HepG2 (cell line): ENCODE data around the gene ANKFY1. TPM values are rescaled to one million over a fixed set of nuclear protein-coding genes. Genes with fewer than 3 reads are reported as not detected.

ENCODE experiments used
- ATAC-seq: fragments of 200-7000 bp; cut with Tn5 transposase; 3 replicates; pipeline ENCODE4 v1.9.1; 2020; ENCODE audit warnings: mild to moderate bottlenecking, moderate library complexity
- BruUV-seq: library from RNA; stranded (reverse); fragments of 400-500 nt; replicated peaks from 2 replicates; lab custom pipeline; 2021; lab: Mats Ljungman, UMichigan
- CTCF ChIA-PET: fragments of 300-600 bp; formaldehyde crosslinking; extraction: SDS; loops from one replicate; lab custom pipeline; 2021; ENCODE audit warnings: low total read pairs, inconsistent platforms, low intra/inter-chr PET ratio; lab: Yijun Ruan, JAX
- POLR2A ChIA-PET: fragments of 350-600 bp; sonication (Branson Sonifier 250); formaldehyde crosslinking; loops from one replicate; lab custom pipeline; 2020; ENCODE audit warnings: antibody characterized with exemption, inconsistent platforms; lab: Yijun Ruan, JAX
- DNase-seq: peaks from one replicate; pipeline ENCODE4 v3.0.0-alpha.2; 2015; ENCODE audit warnings: low spot score
- FAIRE-seq: peaks from 3 replicates; lab custom pipeline; 2011; peaks lifted over from hg19 to GRCh38; lab: Jason Lieb, UNC
- H2AFZ ChIP-seq: one replicate; pipeline ENCODE4 v1.6.1; 2011; ENCODE audit warnings: low read length, inconsistent platforms
- H3K27ac ChIP-seq: fragments of 300-600 bp; 3 replicates; pipeline ENCODE4 v1.8.0; 2011; ENCODE audit warnings: mixed run types, mild to moderate bottlenecking, mixed read lengths, low read length, inconsistent platforms; ENCODE audit not compliant: insufficient read depth; ENCODE audit errors: extremely low read length
- H3K27me3 ChIP-seq, 2 experiments: fragments of 200-600 bp in 1 of 2; 2 replicates in 1 of 2; 3 replicates in 1 of 2; pipeline versions ENCODE4 v1.6.0 to v1.8.0; 2011; ENCODE audit warnings: low read length in 2 of 2, mild to moderate bottlenecking in 2 of 2, moderate library complexity in 2 of 2, inconsistent platforms in 1 of 2; ENCODE audit not compliant: insufficient read depth in 2 of 2, control insufficient read depth in 1 of 2
- H3K36me3 ChIP-seq, 2 experiments: fragments of 200-600 bp in 1 of 2; replicated peaks in 1 of 2; 2 replicates in 1 of 2; 3 replicates in 1 of 2; pipeline versions ENCODE4 v1.5.1 to v1.8.0; 2011; ENCODE audit warnings: low read length in 2 of 2, inconsistent platforms in 1 of 2; ENCODE audit not compliant: insufficient read depth in 2 of 2, control insufficient read depth in 1 of 2
- H3K4me1 ChIP-seq: 2 replicates; pipeline ENCODE4 v1.5.1; 2012; ENCODE audit warnings: low read length, inconsistent platforms; ENCODE audit not compliant: insufficient read depth
- H3K4me2 ChIP-seq: 2 replicates; pipeline ENCODE4 v1.6.0; 2011; ENCODE audit warnings: low read depth, low read length, inconsistent platforms
- H3K4me3 ChIP-seq, 3 experiments: fragments of 200-600 bp in 1 of 3; sonication (generic), shearing (Covaris generic) in 1 of 3; replicated peaks in 1 of 3; 2 replicates each; pipeline ENCODE4 v1.5.1; 2011 to 2016; ENCODE audit warnings: low read length in 3 of 3, inconsistent platforms in 2 of 3, low read depth in 2 of 3, mild to moderate bottlenecking in 2 of 3, control low read depth in 1 of 3, mixed read lengths in 1 of 3; ENCODE audit not compliant: insufficient read depth in 1 of 3
- H3K79me2 ChIP-seq: one replicate; pipeline ENCODE4 v1.6.1; 2011; ENCODE audit warnings: low read length, inconsistent platforms; ENCODE audit not compliant: insufficient read depth
- H3K9ac ChIP-seq: 2 replicates; pipeline ENCODE4 v1.6.0; 2011; ENCODE audit warnings: mild to moderate bottlenecking, low read depth, low read length, inconsistent platforms; ENCODE audit not compliant: insufficient read depth
- H3K9me3 ChIP-seq: 2 replicates; pipeline ENCODE4 v1.5.1; 2012; ENCODE audit warnings: mild to moderate bottlenecking, low read length
- H4K20me1 ChIP-seq: 2 replicates; pipeline ENCODE4 v1.6.0; 2011; ENCODE audit warnings: inconsistent platforms, mild to moderate bottlenecking, low read length, moderate library complexity; ENCODE audit not compliant: insufficient read depth
- ELF1 ChIP-seq: sonication (generic); formaldehyde crosslinking; IDR thresholded peaks from 2 replicates; pipeline ENCODE4 v1.4.0; 2020; ENCODE audit warnings: missing genetic modification reagents
- FLYWCH1 ChIP-seq: sonication (generic); formaldehyde crosslinking; IDR thresholded peaks from 2 replicates; pipeline ENCODE4 v1.8.1; 2023; ENCODE audit warnings: mild to moderate bottlenecking, missing genetic modification reagents
- HOXA5 ChIP-seq: sonication (generic); formaldehyde crosslinking; IDR thresholded peaks from 2 replicates; pipeline ENCODE4 v1.4.0; 2020; ENCODE audit warnings: missing genetic modification reagents
- MATR3 ChIP-seq: sonication (generic); formaldehyde crosslinking; IDR thresholded peaks from 2 replicates; pipeline ENCODE4 v1.4.0; 2020; ENCODE audit warnings: missing genetic modification reagents
- MTF1 ChIP-seq: sonication (generic); formaldehyde crosslinking; IDR thresholded peaks from 2 replicates; pipeline ENCODE4 v1.5.0; 2020; ENCODE audit warnings: missing genetic modification reagents
- POLR2A ChIP-seq, 2 experiments: IDR thresholded peaks; 2 replicates each; pipeline ENCODE4 v1.6.1; 2011; ENCODE audit warnings: low read depth in 2 of 2, low read length in 2 of 2, mild to moderate bottlenecking in 1 of 2, moderate library complexity in 1 of 2; ENCODE audit not compliant: insufficient read depth in 1 of 2
- ZMYM3 ChIP-seq: sonication (generic); formaldehyde crosslinking; IDR thresholded peaks from 2 replicates; pipeline ENCODE4 v1.5.1; 2020; ENCODE audit warnings: mild to moderate bottlenecking, missing genetic modification reagents
- ZNF230 ChIP-seq: sonication (generic); formaldehyde crosslinking; IDR thresholded peaks from 2 replicates; pipeline ENCODE4 v1.4.0; 2020; ENCODE audit warnings: mild to moderate bottlenecking, missing genetic modification reagents
- ZNF614 ChIP-seq: IDR thresholded peaks from 2 replicates; pipeline ENCODE4 v1.6.1; 2018; ENCODE audit warnings: missing biosample characterization, missing genetic modification reagents, inconsistent platforms, borderline replicate concordance
- WGBS: methylation state at CpG from one replicate; pipeline ENCODE4 v1.1.6; 2017; ENCODE audit warnings: low lambda C conversion rate; 5-methylcytosine and 5-hydroxymethylcytosine counted together
- in situ Hi-C: cut with HindIII; loops from 2 replicates; pipeline ENCODE4 v1.10.0; 2017; ENCODE audit warnings: low pct_unique_long_range_greater_than_20kb; ENCODE audit not compliant: extremely low pct_ligation_motif_present
- intact Hi-C: fragments of 100-400 bp; cut with micrococcal nuclease; formaldehyde crosslinking; loops from one replicate; pipeline ENCODE4 v1.10.0; 2022; ENCODE audit not compliant: unreplicated experiment
- polyA plus RNA-seq, 8 experiments: library from polyadenylated mRNA; depleted of rRNA in 3 of 8; stranded (reverse) in 7 of 8; unstranded in 1 of 8; fragments of >200 nt; fragmentation: Illumina TruSeq in 4 of 8; extraction: Trizol in 4 of 8; gene quantifications; 2 replicates each; pipeline versions ENCODE4 v1.2.1 to v1.2.3, GENCODE V29; 2011 to 2016; ENCODE audit warnings: low read depth in 4 of 8, missing spikeins in 1 of 8, mixed read lengths in 1 of 8; ENCODE audit not compliant: insufficient read depth in 1 of 8
- total RNA-seq, 5 experiments: library from RNA; depleted of rRNA; stranded (reverse); fragments of >200 nt; fragmentation: Illumina TruSeq; extraction: Trizol; gene quantifications; 2 replicates each; pipeline ENCODE4 v1.2.3, GENCODE V29; 2016; ENCODE audit warnings: low read depth in 1 of 5
- TF ChIP-seq, protein P1 (sequence below): sonication (generic); formaldehyde crosslinking; IDR thresholded peaks from 2 replicates; pipeline ENCODE4 v1.5.0; 2020; ENCODE audit warnings: mild to moderate bottlenecking, missing genetic modification reagents
- TF ChIP-seq, protein P2 (sequence below): sonication (generic); formaldehyde crosslinking; IDR thresholded peaks from 2 replicates; pipeline ENCODE4 v1.4.0; 2020; ENCODE audit warnings: missing genetic modification reagents
- TF ChIP-seq, protein P3 (sequence below): sonication (generic); formaldehyde crosslinking; IDR thresholded peaks from 2 replicates; pipeline ENCODE4 v1.4.0; 2020; ENCODE audit warnings: missing genetic modification reagents

Gene ANKFY1
- total and polyA plus RNA-seq, 2 of the 13 experiments (the other 11 are each of a cell fraction or from before 2014, with no cell fraction given), result 11.9 to 16.8 TPM

DNA sequence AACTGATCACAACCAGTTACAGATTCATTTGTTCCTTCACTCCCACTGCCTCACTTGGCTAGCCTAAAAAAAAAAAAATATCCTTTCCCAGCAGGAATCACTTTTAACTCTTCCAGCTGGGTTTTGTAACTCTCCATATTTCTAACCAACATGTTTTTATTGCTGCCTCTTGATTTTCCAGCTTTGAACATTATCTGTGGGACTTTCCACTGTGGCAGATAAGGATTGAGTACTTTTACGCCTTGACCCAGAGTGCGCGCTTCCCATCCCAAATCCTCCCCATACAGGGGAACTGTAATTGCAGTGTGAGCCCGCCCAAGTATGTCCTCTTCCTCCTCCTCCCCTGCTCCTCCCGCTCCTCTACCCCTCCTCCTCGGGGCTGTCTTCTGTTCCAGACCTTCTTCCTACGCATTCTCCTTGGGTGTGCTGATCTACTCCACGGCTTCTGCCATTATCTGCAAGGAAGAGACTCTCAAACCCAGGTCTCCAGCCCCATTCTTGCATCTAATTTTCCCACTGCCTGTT lies 77.4 kb downstream of the ANKFY1 start:
- no peak for FAIRE-seq
- H3K4me2 ChIP-seq, result no peak overlapping the region
- intact Hi-C loops (no loop called here), in situ Hi-C loops (no loop called here)
- no peaks in the 10 kb centered on the region for H4K20me1 ChIP-seq
- TF ChIP-seq ZNF614 (CRISPR knock-in tag), result no peak
- TF ChIP-seq, protein P1, sequence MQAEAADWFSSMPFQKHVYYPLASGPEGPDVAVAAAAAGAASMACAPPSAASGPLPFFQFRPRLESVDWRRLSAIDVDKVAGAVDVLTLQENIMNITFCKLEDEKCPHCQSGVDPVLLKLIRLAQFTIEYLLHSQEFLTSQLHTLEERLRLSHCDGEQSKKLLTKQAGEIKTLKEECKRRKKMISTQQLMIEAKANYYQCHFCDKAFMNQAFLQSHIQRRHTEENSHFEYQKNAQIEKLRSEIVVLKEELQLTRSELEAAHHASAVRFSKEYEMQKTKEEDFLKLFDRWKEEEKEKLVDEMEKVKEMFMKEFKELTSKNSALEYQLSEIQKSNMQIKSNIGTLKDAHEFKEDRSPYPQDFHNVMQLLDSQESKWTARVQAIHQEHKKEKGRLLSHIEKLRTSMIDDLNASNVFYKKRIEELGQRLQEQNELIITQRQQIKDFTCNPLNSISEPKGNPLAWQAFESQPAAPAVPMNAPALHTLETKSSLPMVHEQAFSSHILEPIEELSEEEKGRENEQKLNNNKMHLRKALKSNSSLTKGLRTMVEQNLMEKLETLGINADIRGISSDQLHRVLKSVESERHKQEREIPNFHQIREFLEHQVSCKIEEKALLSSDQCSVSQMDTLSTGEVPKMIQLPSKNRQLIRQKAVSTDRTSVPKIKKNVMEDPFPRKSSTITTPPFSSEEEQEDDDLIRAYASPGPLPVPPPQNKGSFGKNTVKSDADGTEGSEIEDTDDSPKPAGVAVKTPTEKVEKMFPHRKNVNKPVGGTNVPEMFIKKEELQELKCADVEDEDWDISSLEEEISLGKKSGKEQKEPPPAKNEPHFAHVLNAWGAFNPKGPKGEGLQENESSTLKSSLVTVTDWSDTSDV, result no peak
- DNase-seq, result no peak
- H3K9me3 ChIP-seq, result no peaks in the 10 kb centered on the region
- H3K4me3 ChIP-seq, result no peak overlapping the region
- 90% methylated on average over 8 of the region's 8 CpGs for WGBS
- ATAC-seq, result no peak
- H3K79me2 ChIP-seq, result no peaks in the 10 kb centered on the region
- ChIA-PET POLR2A (no interaction called here), CTCF (no interaction called here)
- BruUV-seq, result no TSS peak
- H2AFZ ChIP-seq, result no peak overlapping the region
- H3K9ac ChIP-seq, result no peak overlapping the region
- no peaks in the 10 kb centered on the region for H3K4me1 ChIP-seq
- no peaks in the 10 kb centered on the region for H3K27me3 ChIP-seq
- H3K27ac ChIP-seq, result no peak overlapping the region
- H3K36me3 ChIP-seq, result peaks cover 22 to 76% of the 10 kb centered on the region in 2 experiments

DNA sequence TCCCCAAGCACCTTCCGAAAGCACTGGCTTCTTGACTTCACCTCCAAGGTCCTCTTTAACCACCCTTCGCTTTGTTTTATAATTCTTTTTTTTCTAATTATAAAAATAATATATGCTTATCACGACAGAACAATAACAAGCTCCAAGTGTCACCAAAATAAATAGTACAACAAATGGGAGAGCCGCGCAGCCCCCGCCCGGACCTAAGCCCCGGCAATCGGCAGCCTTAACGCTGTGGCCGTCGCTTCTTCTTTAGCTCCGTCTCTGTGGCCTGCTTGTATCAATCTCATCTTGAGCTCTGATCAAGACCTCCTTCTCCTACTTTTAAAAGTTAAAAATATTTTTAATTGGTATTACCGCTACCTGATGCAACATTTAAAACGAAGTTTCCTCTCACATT lies 78.1 kb downstream of the ANKFY1 start:
- H3K9me3 ChIP-seq, result no peaks in the 10 kb centered on the region
- WGBS, result 96% methylated on average over 15 of the region's 15 CpGs
- no peak overlapping the region for H3K27ac ChIP-seq
- in situ Hi-C loops, result no loop called here
- H3K27me3 ChIP-seq, result no peaks in the 10 kb centered on the region
- intact Hi-C loops, result no loop called here
- H3K4me1 ChIP-seq, result no peaks in the 10 kb centered on the region
- H3K4me3 ChIP-seq, result no peak overlapping the region
- no peaks in the 10 kb centered on the region for H4K20me1 ChIP-seq
- DNase-seq (no peak), ATAC-seq (no peak), FAIRE-seq (no peak)
- POLR2A ChIA-PET, result no interaction called here
- H3K4me2 ChIP-seq, result no peak overlapping the region
- BruUV-seq, result no TSS peak
- no peak overlapping the region for H3K9ac ChIP-seq
- no peaks in the 10 kb centered on the region for H3K79me2 ChIP-seq
- peaks cover 24 to 79% of the 10 kb centered on the region in 2 experiments for H3K36me3 ChIP-seq
- CTCF ChIA-PET, result no interaction called here
- H2AFZ ChIP-seq, result no peak overlapping the region
- TF ChIP-seq ZMYM3 (no peak), MTF1 (no peak), FLYWCH1 (CRISPR knock-in tag) (no peak), MATR3 (CRISPR knock-in tag) (no peak), HOXA5 (CRISPR knock-in tag) (no peak), ZNF230 (CRISPR knock-in tag) (no peak), POLR2A (IDR thresholded peaks at IDR 0.05; ENCODE audit: insufficient read depth in 1 of 2, low read depth in 2 of 2, low read length in 2 of 2) (no peak), ELF1 (CRISPR knock-in tag) (no peak)
- TF ChIP-seq, protein P2, sequence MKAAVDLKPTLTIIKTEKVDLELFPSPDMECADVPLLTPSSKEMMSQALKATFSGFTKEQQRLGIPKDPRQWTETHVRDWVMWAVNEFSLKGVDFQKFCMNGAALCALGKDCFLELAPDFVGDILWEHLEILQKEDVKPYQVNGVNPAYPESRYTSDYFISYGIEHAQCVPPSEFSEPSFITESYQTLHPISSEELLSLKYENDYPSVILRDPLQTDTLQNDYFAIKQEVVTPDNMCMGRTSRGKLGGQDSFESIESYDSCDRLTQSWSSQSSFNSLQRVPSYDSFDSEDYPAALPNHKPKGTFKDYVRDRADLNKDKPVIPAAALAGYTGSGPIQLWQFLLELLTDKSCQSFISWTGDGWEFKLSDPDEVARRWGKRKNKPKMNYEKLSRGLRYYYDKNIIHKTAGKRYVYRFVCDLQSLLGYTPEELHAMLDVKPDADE (CRISPR knock-in tag), result no peak
- TF ChIP-seq, protein P3, sequence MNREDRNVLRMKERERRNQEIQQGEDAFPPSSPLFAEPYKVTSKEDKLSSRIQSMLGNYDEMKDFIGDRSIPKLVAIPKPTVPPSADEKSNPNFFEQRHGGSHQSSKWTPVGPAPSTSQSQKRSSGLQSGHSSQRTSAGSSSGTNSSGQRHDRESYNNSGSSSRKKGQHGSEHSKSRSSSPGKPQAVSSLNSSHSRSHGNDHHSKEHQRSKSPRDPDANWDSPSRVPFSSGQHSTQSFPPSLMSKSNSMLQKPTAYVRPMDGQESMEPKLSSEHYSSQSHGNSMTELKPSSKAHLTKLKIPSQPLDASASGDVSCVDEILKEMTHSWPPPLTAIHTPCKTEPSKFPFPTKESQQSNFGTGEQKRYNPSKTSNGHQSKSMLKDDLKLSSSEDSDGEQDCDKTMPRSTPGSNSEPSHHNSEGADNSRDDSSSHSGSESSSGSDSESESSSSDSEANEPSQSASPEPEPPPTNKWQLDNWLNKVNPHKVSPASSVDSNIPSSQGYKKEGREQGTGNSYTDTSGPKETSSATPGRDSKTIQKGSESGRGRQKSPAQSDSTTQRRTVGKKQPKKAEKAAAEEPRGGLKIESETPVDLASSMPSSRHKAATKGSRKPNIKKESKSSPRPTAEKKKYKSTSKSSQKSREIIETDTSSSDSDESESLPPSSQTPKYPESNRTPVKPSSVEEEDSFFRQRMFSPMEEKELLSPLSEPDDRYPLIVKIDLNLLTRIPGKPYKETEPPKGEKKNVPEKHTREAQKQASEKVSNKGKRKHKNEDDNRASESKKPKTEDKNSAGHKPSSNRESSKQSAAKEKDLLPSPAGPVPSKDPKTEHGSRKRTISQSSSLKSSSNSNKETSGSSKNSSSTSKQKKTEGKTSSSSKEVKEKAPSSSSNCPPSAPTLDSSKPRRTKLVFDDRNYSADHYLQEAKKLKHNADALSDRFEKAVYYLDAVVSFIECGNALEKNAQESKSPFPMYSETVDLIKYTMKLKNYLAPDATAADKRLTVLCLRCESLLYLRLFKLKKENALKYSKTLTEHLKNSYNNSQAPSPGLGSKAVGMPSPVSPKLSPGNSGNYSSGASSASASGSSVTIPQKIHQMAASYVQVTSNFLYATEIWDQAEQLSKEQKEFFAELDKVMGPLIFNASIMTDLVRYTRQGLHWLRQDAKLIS (CRISPR knock-in tag), result no peak
